Endothelial cell of umbilical vein (primary cell): Measurements from ENCODE around the gene AFDN. TPM values are rescaled to one million over a fixed set of nuclear protein-coding genes. Genes with fewer than 3 reads are reported as not detected.

Source experiments
- BruUV-seq: library from RNA; stranded (reverse); fragments of 400-500 nt; replicated peaks from 2 replicates; lab custom pipeline; 2021; lab: Mats Ljungman, UMichigan
- CTCF ChIA-PET: fragments of 300-600, 350-600 bp; sonication (Branson Sonifier 250); formaldehyde crosslinking; loops from one replicate; lab custom pipeline; 2021; ENCODE audit warnings: antibody characterized with exemption, inconsistent platforms; lab: Charles Lee
- POLR2A ChIA-PET: fragments of 300-600, 350-600 bp; sonication (Branson Sonifier 250); formaldehyde crosslinking; loops from one replicate; lab custom pipeline; 2021; ENCODE audit warnings: antibody characterized with exemption, inconsistent platforms; lab: Charles Lee
- DNase-seq: peaks from one replicate; pipeline ENCODE4 v3.0.0-alpha.2; 2011; ENCODE audit warnings: low read depth, low spot score
- FAIRE-seq: peaks from 2 replicates; lab custom pipeline; 2011; peaks lifted over from hg19 to GRCh38; lab: Jason Lieb, UNC
- H2AFZ ChIP-seq: 2 replicates; pipeline ENCODE4 v1.6.0; 2012; ENCODE audit warnings: low read depth, low read length, control low read depth, inconsistent platforms
- H3K27ac ChIP-seq: 2 replicates; pipeline ENCODE4 v1.5.1; 2011; ENCODE audit warnings: low read depth, mild to moderate bottlenecking, control low read depth, low read length, moderate library complexity; ENCODE audit not compliant: insufficient read depth
- H3K27me3 ChIP-seq, 2 experiments: 2 replicates each; pipeline versions ENCODE4 v1.6.0 to v1.6.1; 2011; ENCODE audit warnings: low read length in 2 of 2, mixed read lengths in 1 of 2; ENCODE audit not compliant: control insufficient read depth in 2 of 2, insufficient read depth in 2 of 2
- H3K36me3 ChIP-seq, 2 experiments: 2 replicates in 1 of 2; 3 replicates in 1 of 2; pipeline ENCODE4 v1.5.1; 2011; ENCODE audit warnings: low read length in 2 of 2, mild to moderate bottlenecking in 1 of 2, moderate library complexity in 1 of 2; ENCODE audit not compliant: control insufficient read depth in 2 of 2, insufficient read depth in 2 of 2; ENCODE audit errors: extremely low read depth in 1 of 2
- H3K4me1 ChIP-seq: 3 replicates; pipeline ENCODE4 v1.5.1; 2011; ENCODE audit warnings: mild to moderate bottlenecking, low read length; ENCODE audit not compliant: control insufficient read depth, insufficient read depth; ENCODE audit errors: extremely low read depth
- H3K4me2 ChIP-seq: 2 replicates; pipeline ENCODE4 v1.6.1; 2011; ENCODE audit warnings: low read length, control low read depth, mixed read lengths; ENCODE audit not compliant: insufficient read depth
- H3K4me3 ChIP-seq, 3 experiments: fragments of 200-600 bp in 1 of 3; sonication (generic), shearing (Covaris generic) in 1 of 3; replicated peaks in 1 of 3; 2 replicates each; pipeline ENCODE4 v1.5.1; 2011 to 2016; ENCODE audit warnings: control low read depth in 3 of 3, low read length in 3 of 3, mild to moderate bottlenecking in 2 of 3, inconsistent platforms in 1 of 3, low read depth in 1 of 3, moderate library complexity in 1 of 3; ENCODE audit not compliant: insufficient read depth in 1 of 3
- H3K79me2 ChIP-seq: 2 replicates; pipeline ENCODE4 v1.6.0; 2012; ENCODE audit warnings: low read length, inconsistent platforms; ENCODE audit not compliant: control insufficient read depth, insufficient read depth
- H3K9ac ChIP-seq: replicated peaks from 2 replicates; pipeline ENCODE3; 2011; ENCODE audit warnings: low read length, control low read depth; ENCODE audit not compliant: insufficient read depth; ENCODE audit errors: extremely low read depth
- H3K9me1 ChIP-seq: replicated peaks from 3 replicates; pipeline ENCODE4 v1.6.0; 2011; ENCODE audit warnings: mild to moderate bottlenecking, low read length; ENCODE audit not compliant: control insufficient read depth, insufficient read depth; ENCODE audit errors: extremely low read depth
- H3K9me3 ChIP-seq: replicated peaks from 2 replicates; pipeline ENCODE4 v1.5.1; 2012; ENCODE audit warnings: low read length, inconsistent platforms; ENCODE audit not compliant: control insufficient read depth, insufficient read depth
- H4K20me1 ChIP-seq: replicated peaks from 2 replicates; pipeline ENCODE3; 2011; ENCODE audit warnings: mild to moderate bottlenecking, low read length; ENCODE audit not compliant: control insufficient read depth, insufficient read depth; ENCODE audit errors: extremely low read depth
- CTCF ChIP-seq, 2 donors: IDR thresholded peaks; 1 replicate in 1 of 2; 2 replicates in 1 of 2; pipeline ENCODE4 v1.5.1; 2011; ENCODE audit warnings: low read length in 2 of 2, mild to moderate bottlenecking in 2 of 2, moderate library complexity in 2 of 2, control low read depth in 1 of 2, inconsistent platforms in 1 of 2, low read depth in 1 of 2; ENCODE audit not compliant: insufficient read depth in 1 of 2; ENCODE audit errors: extremely low read depth in 1 of 2
- EZH2 ChIP-seq: IDR thresholded peaks from 2 replicates; pipeline ENCODE4 v1.6.1; 2012; ENCODE audit warnings: borderline replicate concordance, low read depth, mild to moderate bottlenecking, moderate library complexity, low read length, inconsistent platforms; ENCODE audit not compliant: severe bottlenecking
- FOS ChIP-seq: IDR thresholded peaks from 2 replicates; pipeline ENCODE4 v1.6.1; 2011; ENCODE audit warnings: mild to moderate bottlenecking, low read length, moderate library complexity, borderline replicate concordance; ENCODE audit not compliant: insufficient read depth
- GATA2 ChIP-seq: IDR thresholded peaks from 2 replicates; pipeline ENCODE4 v1.7.0; 2011; ENCODE audit warnings: low read depth, mild to moderate bottlenecking, moderate library complexity, mixed read lengths, low read length; ENCODE audit not compliant: insufficient read length, insufficient read depth
- JUN ChIP-seq: IDR thresholded peaks from 2 replicates; pipeline ENCODE4 v1.6.1; 2011; ENCODE audit warnings: borderline replicate concordance, low read depth; ENCODE audit not compliant: insufficient read length, insufficient read depth
- MAX ChIP-seq: IDR thresholded peaks from 2 replicates; pipeline ENCODE4 v1.6.1; 2011; ENCODE audit not compliant: insufficient read depth, insufficient read length
- MYC ChIP-seq: IDR thresholded peaks from one replicate; pipeline ENCODE4 v1.6.1; 2011; ENCODE audit warnings: mild to moderate bottlenecking, low read depth, low read length
- POLR2A ChIP-seq: IDR thresholded peaks from 2 replicates; pipeline ENCODE4 v1.6.1; 2012; ENCODE audit warnings: low read depth, mild to moderate bottlenecking, control low read depth, low read length
- POLR2AphosphoS5 ChIP-seq: IDR thresholded peaks from 2 replicates; pipeline ENCODE4 v1.6.1; 2012; ENCODE audit warnings: low read depth, mild to moderate bottlenecking, control low read depth, low read length, moderate library complexity; ENCODE audit not compliant: insufficient read depth
- dilution Hi-C: fragments of 300-500 bp; cut with MboI; formaldehyde crosslinking; loops from one replicate; pipeline ENCODE4 v1.15.0; 2019; ENCODE audit warnings: low sequenced_read_pairs; ENCODE audit not compliant: extremely low pct_ligation_motif_present
- intact Hi-C: fragments of 100-400 bp; cut with micrococcal nuclease; formaldehyde crosslinking; loops from one replicate; pipeline ENCODE4 v1.10.0; 2022
- polyA plus RNA-seq, 4 experiments: library from polyadenylated mRNA; depleted of rRNA in 3 of 4; stranded (reverse) in 3 of 4; unstranded in 1 of 4; fragments of >200 nt; gene quantifications; 2 replicates each; pipeline versions ENCODE4 v1.2.1 to v1.2.3, GENCODE V29; 2011 to 2012; ENCODE audit warnings: missing spikeins in 1 of 4
- total RNA-seq: library from RNA; stranded (reverse); gene quantifications from 2 replicates; pipeline ENCODE4 v1.2.3, GENCODE V29; 2021

Gene AFDN
- total and polyA plus RNA-seq, 2 donors (not counting 3 experiments of a cell fraction or from before 2014, with no cell fraction given): 31.0 to 134 TPM

GRCh38 chr6:167990016-167990945 lies 163.6 kb downstream of the AFDN start:
- POLR2A ChIA-PET: no interaction called here
- intact Hi-C loops: loop anchor here (5.0 kb wide), 1 partner anchor 47 kb away; no protein-coding TSS in a partner anchor
- Histone ChIP-seq H3K9ac (no peak overlapping the region), H3K27ac (no peak overlapping the region), H3K9me3 (no peaks in the 10 kb centered on the region), H4K20me1 (no peaks in the 10 kb centered on the region), H3K36me3 (no peaks in the 10 kb centered on the region), H2AFZ (no peak overlapping the region), H3K9me1 (no peaks in the 10 kb centered on the region), H3K4me2 (no peak overlapping the region), H3K4me1 (peaks cover 13% of the 10 kb centered on the region), H3K79me2 (no peaks in the 10 kb centered on the region), H3K4me3 (no peak overlapping the region), H3K27me3 (no peaks in the 10 kb centered on the region)
- BruUV-seq: no TSS peak
- dilution Hi-C loops: no loop called here
- CTCF ChIA-PET: interaction anchor here (1.3 kb wide), 1 partner anchor 10 kb away, joined by 3 read pairs; no protein-coding TSS in a partner anchor
- TF ChIP-seq MAX (no peak), CTCF (IDR thresholded peaks at IDR 0.05; ENCODE audit: extremely low read depth in 1 of 2, insufficient read depth in 1 of 2, low read depth in 1 of 2, low read length in 2 of 2) (no peak), MYC (no peak), JUN (no peak), POLR2AphosphoS5 (no peak), GATA2 (no peak), FOS (no peak), POLR2A (no peak), EZH2 (no peak)
- no peak for DNase-seq
- FAIRE-seq: no peak
